HepG2 (cell line): ENCODE data around the gene PEX5. TPM values are rescaled to one million over a fixed set of nuclear protein-coding genes. Genes with fewer than 3 reads are reported as not detected.

Source experiments
- ARID4A ChIP-seq: sonication (generic); formaldehyde crosslinking; IDR thresholded peaks from 2 replicates; pipeline ENCODE4 v1.5.0; 2020; ENCODE audit warnings: mild to moderate bottlenecking, missing genetic modification reagents, borderline replicate concordance
- ETV5 ChIP-seq: IDR thresholded peaks from 2 replicates; pipeline ENCODE4 v1.6.1; 2018; ENCODE audit warnings: missing biosample characterization, missing genetic modification reagents, inconsistent platforms, borderline replicate concordance
- FOXA1 ChIP-seq, 2 experiments: fragments of 450-650 bp in 1 of 2; sonication (generic) in 1 of 2; formaldehyde crosslinking in 1 of 2; IDR thresholded peaks; 2 replicates each; pipeline versions ENCODE4 v1.4.0 to v1.6.1; 2016 to 2020; ENCODE audit warnings: missing genetic modification reagents in 1 of 2
- HMG20B ChIP-seq: conservative IDR thresholded peaks from 2 replicates; pipeline ENCODE4 v1.6.1; 2016; ENCODE audit warnings: missing genetic modification reagents, missing compliant biosample characterization
- KDM5B ChIP-seq: sonication (generic); formaldehyde crosslinking; IDR thresholded peaks from 2 replicates; pipeline ENCODE4 v1.4.0; 2020; ENCODE audit warnings: missing genetic modification reagents, mild to moderate bottlenecking, borderline replicate concordance
- MAZ ChIP-seq, 2 experiments: sonication (generic) in 1 of 2; formaldehyde crosslinking in 1 of 2; IDR thresholded peaks; 2 replicates each; pipeline versions ENCODE4 v1.5.0 to v1.6.1; 2012 to 2020; ENCODE audit warnings: low read depth in 2 of 2, mild to moderate bottlenecking in 2 of 2, borderline replicate concordance in 1 of 2, improper control_type of control experiment in 1 of 2, low read length in 1 of 2, missing genetic modification reagents in 1 of 2, moderate library complexity in 1 of 2
- NFATC3 ChIP-seq: sonication (generic); formaldehyde crosslinking; IDR thresholded peaks from 2 replicates; pipeline ENCODE4 v1.5.1; 2020; ENCODE audit warnings: mild to moderate bottlenecking, missing genetic modification reagents
- RORA ChIP-seq: sonication (generic); formaldehyde crosslinking; IDR thresholded peaks from 2 replicates; pipeline ENCODE4 v1.5.0; 2020; ENCODE audit warnings: mild to moderate bottlenecking, missing genetic modification reagents, moderate library complexity
- SKI ChIP-seq: fragments of 450-650 bp; IDR thresholded peaks from one replicate; pipeline ENCODE4 v1.6.1; 2018; ENCODE audit warnings: mild to moderate bottlenecking; ENCODE audit not compliant: partially characterized antibody
- TCF12 ChIP-seq, 2 experiments: fragments of 450-650 bp in 1 of 2; sonication (generic) in 1 of 2; formaldehyde crosslinking in 1 of 2; IDR thresholded peaks; 2 replicates each; pipeline versions ENCODE4 v1.6.1 to v1.8.0; 2017 to 2022; ENCODE audit warnings: antibody characterized with exemption in 1 of 2, mild to moderate bottlenecking in 1 of 2, missing genetic modification reagents in 1 of 2, moderate library complexity in 1 of 2
- ZFX ChIP-seq: sonication (generic); formaldehyde crosslinking; IDR thresholded peaks from 2 replicates; pipeline ENCODE4 v1.4.0; 2020; ENCODE audit warnings: mild to moderate bottlenecking, low read depth, missing genetic modification reagents, moderate library complexity
- ZNF292 ChIP-seq: sonication (generic); formaldehyde crosslinking; IDR thresholded peaks from 2 replicates; pipeline ENCODE4 v1.8.1; 2022; ENCODE audit warnings: mild to moderate bottlenecking, low read depth, missing genetic modification reagents, borderline replicate concordance
- ZNF335 ChIP-seq: sonication (generic); formaldehyde crosslinking; IDR thresholded peaks from 2 replicates; pipeline ENCODE4 v1.4.0; 2020; ENCODE audit warnings: missing genetic modification reagents
- ZNF44 ChIP-seq: sonication (generic); formaldehyde crosslinking; IDR thresholded peaks from 2 replicates; pipeline ENCODE4 v1.5.1; 2020; ENCODE audit warnings: mild to moderate bottlenecking, missing genetic modification reagents
- ZNF660 ChIP-seq: sonication (generic); formaldehyde crosslinking; IDR thresholded peaks from 2 replicates; pipeline ENCODE4 v1.5.1; 2020; ENCODE audit warnings: mild to moderate bottlenecking, low read depth, missing genetic modification reagents, borderline replicate concordance
- ZNF790 ChIP-seq: sonication (generic); formaldehyde crosslinking; IDR thresholded peaks from 2 replicates; pipeline ENCODE4 v1.8.0; 2022; ENCODE audit warnings: missing genetic modification reagents, mild to moderate bottlenecking, borderline replicate concordance
- polyA plus RNA-seq, 8 experiments: library from polyadenylated mRNA; depleted of rRNA in 3 of 8; stranded (reverse) in 7 of 8; unstranded in 1 of 8; fragments of >200 nt; fragmentation: Illumina TruSeq in 4 of 8; extraction: Trizol in 4 of 8; gene quantifications; 2 replicates each; pipeline versions ENCODE4 v1.2.1 to v1.2.3, GENCODE V29; 2011 to 2016; ENCODE audit warnings: low read depth in 4 of 8, missing spikeins in 1 of 8, mixed read lengths in 1 of 8; ENCODE audit not compliant: insufficient read depth in 1 of 8
- total RNA-seq, 5 experiments: library from RNA; depleted of rRNA; stranded (reverse); fragments of >200 nt; fragmentation: Illumina TruSeq; extraction: Trizol; gene quantifications; 2 replicates each; pipeline ENCODE4 v1.2.3, GENCODE V29; 2016; ENCODE audit warnings: low read depth in 1 of 5
- TF ChIP-seq, protein P1 (sequence below): sonication (generic); formaldehyde crosslinking; IDR thresholded peaks from 2 replicates; pipeline ENCODE4 v1.4.0; 2020; ENCODE audit warnings: missing genetic modification reagents

The PEX5 gene
- total and polyA plus RNA-seq, 2 of the 13 experiments (the other 11 are each of a cell fraction or from before 2014, with no cell fraction given), result 16.4 to 29.0 TPM

DNA sequence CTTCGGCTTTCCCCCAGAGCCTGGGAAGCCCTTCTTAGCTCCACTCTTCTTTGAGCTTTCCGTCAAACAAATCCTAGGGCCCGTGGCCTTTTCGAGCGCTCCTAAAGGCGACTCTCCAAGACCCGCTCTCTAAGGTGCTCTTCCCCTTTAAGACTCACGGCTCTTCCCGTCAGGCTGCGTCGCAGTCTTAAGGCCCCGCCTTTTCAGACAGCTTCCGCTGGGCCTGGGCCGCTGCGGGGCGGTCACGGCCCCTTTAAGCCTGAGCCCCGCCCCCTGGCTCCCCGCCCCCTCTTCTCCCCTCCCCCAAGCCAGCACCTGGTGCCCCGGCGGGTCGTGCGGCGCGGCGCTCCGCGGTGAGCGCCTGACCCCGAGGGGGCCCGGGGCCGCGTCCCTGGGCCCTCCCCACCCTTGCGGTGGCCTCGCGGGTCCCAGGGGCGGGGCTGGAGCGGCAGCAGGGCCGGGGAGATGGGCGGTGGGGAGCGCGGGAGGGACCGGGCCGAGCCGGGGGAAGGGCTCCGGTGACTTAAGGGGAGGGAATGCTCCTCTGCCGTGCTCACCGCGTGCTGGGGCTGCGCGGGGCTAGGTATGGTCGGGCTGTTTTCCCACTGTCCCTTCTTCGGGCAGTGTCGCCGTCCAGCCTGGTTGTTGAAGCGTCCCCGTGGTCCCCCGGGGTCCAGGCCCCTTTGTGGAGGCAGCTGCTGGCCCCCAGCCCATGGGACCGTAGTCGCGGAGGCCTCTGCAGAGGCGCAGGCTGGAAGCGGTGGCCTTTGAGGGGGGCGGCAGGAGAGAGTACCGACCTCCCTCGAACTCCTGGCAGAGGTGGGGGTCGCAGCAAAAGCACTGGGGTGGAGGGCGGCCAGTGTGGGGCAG, at the start of gene PEX5 (continued):
- TF ChIP-seq ARID4A (CRISPR knock-in tag), result peak; percentile 58; the same call in 1 of the 2 replicates
- peak; percentile 88 for TF ChIP-seq ETV5 (CRISPR knock-in tag)
- peak; percentile 20; the same call in 1 of the 2 replicates for TF ChIP-seq KDM5B (CRISPR knock-in tag)
- TF ChIP-seq ZFX, result peak; percentile 58
- no peak for TF ChIP-seq HMG20B
- no peak for TF ChIP-seq ZNF292 (CRISPR knock-in tag)
- TF ChIP-seq FOXA1 (IDR thresholded peaks at IDR 0.05), result no peak
- no peak for TF ChIP-seq FOXA1 (CRISPR knock-in tag; IDR thresholded peaks at IDR 0.05)
- TF ChIP-seq NFATC3 (CRISPR knock-in tag), result 0 out of 2 replicates have a peak, but pooled peaks have one; percentile 23
- TF ChIP-seq ZNF790 (CRISPR knock-in tag), result no peak
- TF ChIP-seq ZNF660 (CRISPR knock-in tag), result no peak
- TF ChIP-seq MAZ (IDR thresholded peaks at IDR 0.05; ENCODE audit: borderline replicate concordance, low read depth, low read length), result peak; percentile 19; the same call in 1 of the 2 replicates
- peak; percentile 41 for TF ChIP-seq MAZ (CRISPR knock-in tag; IDR thresholded peaks at IDR 0.05; ENCODE audit: low read depth)
- TF ChIP-seq ZNF44, result no peak
- no peak for TF ChIP-seq TCF12 (IDR thresholded peaks at IDR 0.05)
- no peak; the same call in 1 of the 2 replicates for TF ChIP-seq TCF12 (CRISPR knock-in tag; IDR thresholded peaks at IDR 0.05)
- TF ChIP-seq RORA (CRISPR knock-in tag), result no peak
- no peak for TF ChIP-seq SKI
- TF ChIP-seq ZNF335 (CRISPR knock-in tag), result no peak
- TF ChIP-seq, protein P1, sequence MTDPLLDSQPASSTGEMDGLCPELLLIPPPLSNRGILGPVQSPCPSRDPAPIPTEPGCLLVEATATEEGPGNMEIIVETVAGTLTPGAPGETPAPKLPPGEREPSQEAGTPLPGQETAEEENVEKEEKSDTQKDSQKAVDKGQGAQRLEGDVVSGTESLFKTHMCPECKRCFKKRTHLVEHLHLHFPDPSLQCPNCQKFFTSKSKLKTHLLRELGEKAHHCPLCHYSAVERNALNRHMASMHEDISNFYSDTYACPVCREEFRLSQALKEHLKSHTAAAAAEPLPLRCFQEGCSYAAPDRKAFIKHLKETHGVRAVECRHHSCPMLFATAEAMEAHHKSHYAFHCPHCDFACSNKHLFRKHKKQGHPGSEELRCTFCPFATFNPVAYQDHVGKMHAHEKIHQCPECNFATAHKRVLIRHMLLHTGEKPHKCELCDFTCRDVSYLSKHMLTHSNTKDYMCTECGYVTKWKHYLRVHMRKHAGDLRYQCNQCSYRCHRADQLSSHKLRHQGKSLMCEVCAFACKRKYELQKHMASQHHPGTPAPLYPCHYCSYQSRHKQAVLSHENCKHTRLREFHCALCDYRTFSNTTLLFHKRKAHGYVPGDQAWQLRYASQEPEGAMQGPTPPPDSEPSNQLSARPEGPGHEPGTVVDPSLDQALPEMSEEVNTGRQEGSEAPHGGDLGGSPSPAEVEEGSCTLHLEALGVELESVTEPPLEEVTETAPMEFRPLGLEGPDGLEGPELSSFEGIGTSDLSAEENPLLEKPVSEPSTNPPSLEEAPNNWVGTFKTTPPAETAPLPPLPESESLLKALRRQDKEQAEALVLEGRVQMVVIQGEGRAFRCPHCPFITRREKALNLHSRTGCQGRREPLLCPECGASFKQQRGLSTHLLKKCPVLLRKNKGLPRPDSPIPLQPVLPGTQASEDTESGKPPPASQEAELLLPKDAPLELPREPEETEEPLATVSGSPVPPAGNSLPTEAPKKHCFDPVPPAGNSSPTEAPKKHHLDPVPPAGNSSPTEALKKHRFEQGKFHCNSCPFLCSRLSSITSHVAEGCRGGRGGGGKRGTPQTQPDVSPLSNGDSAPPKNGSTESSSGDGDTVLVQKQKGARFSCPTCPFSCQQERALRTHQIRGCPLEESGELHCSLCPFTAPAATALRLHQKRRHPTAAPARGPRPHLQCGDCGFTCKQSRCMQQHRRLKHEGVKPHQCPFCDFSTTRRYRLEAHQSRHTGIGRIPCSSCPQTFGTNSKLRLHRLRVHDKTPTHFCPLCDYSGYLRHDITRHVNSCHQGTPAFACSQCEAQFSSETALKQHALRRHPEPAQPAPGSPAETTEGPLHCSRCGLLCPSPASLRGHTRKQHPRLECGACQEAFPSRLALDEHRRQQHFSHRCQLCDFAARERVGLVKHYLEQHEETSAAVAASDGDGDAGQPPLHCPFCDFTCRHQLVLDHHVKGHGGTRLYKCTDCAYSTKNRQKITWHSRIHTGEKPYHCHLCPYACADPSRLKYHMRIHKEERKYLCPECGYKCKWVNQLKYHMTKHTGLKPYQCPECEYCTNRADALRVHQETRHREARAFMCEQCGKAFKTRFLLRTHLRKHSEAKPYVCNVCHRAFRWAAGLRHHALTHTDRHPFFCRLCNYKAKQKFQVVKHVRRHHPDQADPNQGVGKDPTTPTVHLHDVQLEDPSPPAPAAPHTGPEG (CRISPR knock-in tag), result peak; percentile 60; the same call in 1 of the 2 replicates
